Liver (tissue), 9 donors: ENCODE results near the gene AP1S3. TPM values are rescaled to one million over a fixed set of nuclear protein-coding genes. Genes with fewer than 3 reads are reported as not detected.

Experiments
- DNase-seq: peaks from one replicate; pipeline ENCODE4 v3.0.0-alpha.2; 2017; ENCODE audit warnings: low spot score
- H3K27ac ChIP-seq, 2 donors: one replicate each; pipeline ENCODE4 v1.7.0; 2013; ENCODE audit warnings: inconsistent platforms in 2 of 2, low read length in 2 of 2, control low read depth in 1 of 2, low read depth in 1 of 2, mild to moderate bottlenecking in 1 of 2
- H3K27me3 ChIP-seq, 4 donors: one replicate each; pipeline versions ENCODE4 v1.6.1 to v1.7.0; 2013; ENCODE audit warnings: low read length in 3 of 4, inconsistent platforms in 1 of 4, mild to moderate bottlenecking in 1 of 4, moderate library complexity in 1 of 4; ENCODE audit not compliant: control insufficient read depth in 4 of 4, insufficient read depth in 4 of 4
- H3K36me3 ChIP-seq, 4 donors: one replicate each; pipeline versions ENCODE4 v1.6.1 to v1.7.0; 2013; ENCODE audit warnings: low read length in 3 of 4, mild to moderate bottlenecking in 3 of 4, low read depth in 1 of 4, moderate library complexity in 1 of 4; ENCODE audit not compliant: control insufficient read depth in 4 of 4, insufficient read depth in 3 of 4
- H3K4me1 ChIP-seq, 4 donors: one replicate each; pipeline versions ENCODE4 v1.6.1 to v1.7.0; 2013; ENCODE audit warnings: low read length in 3 of 4, mild to moderate bottlenecking in 3 of 4, moderate library complexity in 1 of 4; ENCODE audit not compliant: control insufficient read depth in 4 of 4, insufficient read depth in 4 of 4
- H3K4me3 ChIP-seq, 3 donors: one replicate each; pipeline versions ENCODE4 v1.6.1 to v1.7.0; 2013; ENCODE audit warnings: low read length in 3 of 3, control low read depth in 1 of 3, low read depth in 1 of 3, mild to moderate bottlenecking in 1 of 3
- H3K9ac ChIP-seq, 2 donors: one replicate each; pipeline ENCODE4 v1.7.0; 2013; ENCODE audit warnings: low read length in 2 of 2, mild to moderate bottlenecking in 2 of 2, moderate library complexity in 2 of 2, control low read depth in 1 of 2, low read depth in 1 of 2
- H3K9me3 ChIP-seq, 4 donors: one replicate each; pipeline versions ENCODE4 v1.6.1 to v1.7.0; 2013; ENCODE audit warnings: low read length in 3 of 4; ENCODE audit not compliant: control insufficient read depth in 4 of 4
- ATF3 ChIP-seq: IDR thresholded peaks from 2 replicates; pipeline ENCODE4 v1.6.1; 2016; ENCODE audit warnings: antibody characterized with exemption
- CTCF ChIP-seq: fragments of 150-350 bp; IDR thresholded peaks from 2 replicates; pipeline ENCODE4 v1.5.1; 2017; ENCODE audit warnings: improper control_type of control experiment, low read depth, low read length; ENCODE audit not compliant: missing input control
- EGR1 ChIP-seq, 2 donors: IDR thresholded peaks; 2 replicates each; pipeline ENCODE4 v1.6.1; 2016 to 2018; ENCODE audit warnings: antibody characterized with exemption in 2 of 2, low read depth in 2 of 2
- FOXA1 ChIP-seq: IDR thresholded peaks from 2 replicates; pipeline ENCODE4 v1.6.1; 2016; ENCODE audit warnings: antibody characterized with exemption
- FOXA2 ChIP-seq: IDR thresholded peaks from 2 replicates; pipeline ENCODE4 v1.6.1; 2016; ENCODE audit warnings: antibody characterized with exemption
- GABPA ChIP-seq, 2 donors: IDR thresholded peaks in 1 of 2; conservative IDR thresholded peaks in 1 of 2; 2 replicates each; pipeline ENCODE4 v1.6.1; 2016; ENCODE audit warnings: antibody characterized with exemption in 2 of 2, mild to moderate bottlenecking in 1 of 2, moderate library complexity in 1 of 2
- HNF4A ChIP-seq, 2 donors: conservative IDR thresholded peaks; 2 replicates each; pipeline ENCODE4 v1.6.1; 2016; ENCODE audit warnings: antibody characterized with exemption in 2 of 2, mild to moderate bottlenecking in 2 of 2
- HNF4G ChIP-seq: IDR thresholded peaks from 2 replicates; pipeline ENCODE4 v1.6.1; 2016; ENCODE audit warnings: antibody characterized with exemption
- JUND ChIP-seq, 2 donors: IDR thresholded peaks; 2 replicates each; pipeline ENCODE4 v1.6.1; 2016; ENCODE audit warnings: antibody characterized with exemption in 2 of 2
- MAX ChIP-seq: IDR thresholded peaks from 2 replicates; pipeline ENCODE4 v1.6.1; 2016; ENCODE audit warnings: antibody characterized with exemption
- NR2F2 ChIP-seq: IDR thresholded peaks from 2 replicates; pipeline ENCODE4 v1.6.1; 2016; ENCODE audit warnings: antibody characterized with exemption
- RAD21 ChIP-seq, 2 donors: IDR thresholded peaks; 2 replicates each; pipeline ENCODE4 v1.6.1; 2016; ENCODE audit warnings: antibody characterized with exemption in 2 of 2, mild to moderate bottlenecking in 2 of 2
- REST ChIP-seq: IDR thresholded peaks from 2 replicates; pipeline ENCODE4 v1.6.1; 2016; ENCODE audit warnings: antibody characterized with exemption, mild to moderate bottlenecking
- RXRA ChIP-seq, 2 donors: IDR thresholded peaks; 2 replicates each; pipeline ENCODE4 v1.6.1; 2017 to 2018; ENCODE audit warnings: antibody characterized with exemption in 2 of 2, mild to moderate bottlenecking in 1 of 2
- SP1 ChIP-seq: IDR thresholded peaks from 2 replicates; pipeline ENCODE4 v1.6.1; 2018; ENCODE audit warnings: antibody characterized with exemption, mild to moderate bottlenecking
- TAF1 ChIP-seq: conservative IDR thresholded peaks from 2 replicates; pipeline ENCODE4 v1.6.1; 2016; ENCODE audit warnings: antibody characterized with exemption, mild to moderate bottlenecking
- YY1 ChIP-seq: IDR thresholded peaks from 2 replicates; pipeline ENCODE4 v1.6.1; 2016; ENCODE audit warnings: antibody characterized with exemption, mild to moderate bottlenecking
- ZBTB33 ChIP-seq: IDR thresholded peaks from 2 replicates; pipeline ENCODE4 v1.6.1; 2016; ENCODE audit warnings: antibody characterized with exemption
- WGBS: extraction: QIAGEN DNeasy Blood & Tissue Kit; methylation state at CpG from one replicate; pipeline ENCODE4 v1.1.7; 2013; 5-methylcytosine and 5-hydroxymethylcytosine counted together
- polyA plus RNA-seq, 2 donors: library from polyadenylated mRNA; stranded (reverse) in 1 of 2; unstranded in 1 of 2; fragments of 200-250 nt in 1 of 2; fragments of >200 nt in 1 of 2; fragmentation: Nextera tagmentation in 1 of 2; extraction: Ambion mirVana in 1 of 2; gene quantifications; one replicate each; pipeline versions ENCODE4 v1.2.1 to v1.2.3, GENCODE V29; 2013 to 2015
- total RNA-seq, 2 donors: library from RNA; depleted of rRNA; stranded (reverse); fragments of >200 nt; gene quantifications; one replicate each; pipeline ENCODE4 v1.2.3, GENCODE V29; 2014
- donor health status: healthy.
- donor health status: healthy.
- donor health status: healthy.
- donor health status: healthy.
- donor health status: healthy.

Gene AP1S3
- total and polyA plus RNA-seq, 4 donors = 1.1 to 3.8 (median 2.4) TPM

- WGBS = 95% methylated on average over 4 of the region's 4 CpGs
Measured at GRCh38 chr2:223826995-223827394, 10.4 kb downstream of the AP1S3 start.

More at GRCh38 chr2:223826995-223827394, 10.4 kb downstream of the AP1S3 start:
- Histone ChIP-seq H3K9ac (no peak overlapping the region), H3K36me3 (no peaks in the 10 kb centered on the region), H3K4me1 (no peaks in the 10 kb centered on the region), H3K27ac (no peak overlapping the region), H3K4me3 (no peak overlapping the region), H3K27me3 (no peaks in the 10 kb centered on the region), H3K9me3 (no peaks in the 10 kb centered on the region)
- TF ChIP-seq TAF1 (no peak), FOXA1 (no peak), FOXA2 (no peak), NR2F2 (no peak), ZBTB33 (no peak), GABPA (IDR thresholded peaks at IDR 0.05 in 1 of 2, conservative IDR thresholded peaks at IDR 0.05 in 1 of 2) (no peak), HNF4A (conservative IDR thresholded peaks at IDR 0.05) (no peak), REST (no peak), JUND (IDR thresholded peaks at IDR 0.05) (no peak), RXRA (IDR thresholded peaks at IDR 0.05) (no peak), ATF3 (no peak), YY1 (no peak), MAX (no peak), SP1 (no peak), RAD21 (IDR thresholded peaks at IDR 0.05) (no peak), HNF4G (no peak), CTCF (no peak), EGR1 (IDR thresholded peaks at IDR 0.05; ENCODE audit: low read depth in 2 of 2) (no peak)
- no peak for DNase-seq
